K562 (cell line): ENCODE results near the gene MET. TPM values are rescaled to one million over a fixed set of nuclear protein-coding genes. Genes with fewer than 3 reads are reported as not detected.
A peak's percentile ranks its signal among the peaks of the same experiment; 100 is the strongest.

ENCODE experiments used
- ATAC-seq: fragments of 200-7000 bp; cut with Tn5 transposase; 3 replicates; pipeline ENCODE4 v1.9.1; 2020; ENCODE audit warnings: moderate library complexity
- BruUV-seq: library from RNA; stranded (reverse); fragments of 400-500 nt; replicated peaks from 2 replicates; lab custom pipeline; 2021; lab: Mats Ljungman, UMichigan
- CTCF ChIA-PET: fragments of 300-600 bp; formaldehyde crosslinking; extraction: SDS; loops from one replicate; lab custom pipeline; 2021; ENCODE audit warnings: low intra/inter-chr PET ratio; lab: Yijun Ruan, JAX
- POLR2A ChIA-PET: fragments of 300-600, 350-650 bp; sonication (Branson Sonifier 250); formaldehyde crosslinking; extraction: SDS; loops from one replicate; lab custom pipeline; 2021; ENCODE audit warnings: antibody characterized with exemption, inconsistent platforms; lab: Yijun Ruan, JAX
- DNase-seq, 4 experiments: peaks; one replicate each; pipeline versions ENCODE4 v3.0.0 to v3.0.0-alpha.2; 2011 to 2018; ENCODE audit warnings: low spot score in 3 of 4, mixed read lengths in 3 of 4; ENCODE audit errors: extremely low read depth in 1 of 4
- FAIRE-seq: peaks from 2 replicates; lab custom pipeline; 2011; peaks lifted over from hg19 to GRCh38; lab: Jason Lieb, UNC
- H2AFZ ChIP-seq: 2 replicates; pipeline ENCODE4 v1.6.0; 2011; ENCODE audit warnings: low read depth, low read length, control low read depth, inconsistent platforms
- H3K27ac ChIP-seq: fragments of 200-600 bp; 3 replicates; pipeline ENCODE4 v1.8.0; 2011; ENCODE audit warnings: low read depth, mild to moderate bottlenecking, control low read depth, inconsistent platforms, low read length, moderate library complexity, mixed read lengths; ENCODE audit errors: extremely low read depth
- H3K27me3 ChIP-seq, 2 experiments: fragments of 300-600 bp in 1 of 2; 2 replicates in 1 of 2; 3 replicates in 1 of 2; pipeline versions ENCODE4 v1.6.0 to v1.8.0; 2011; ENCODE audit warnings: inconsistent platforms in 2 of 2, low read length in 2 of 2, mild to moderate bottlenecking in 1 of 2, mixed read lengths in 1 of 2, moderate library complexity in 1 of 2; ENCODE audit not compliant: control insufficient read depth in 2 of 2, insufficient read depth in 2 of 2
- H3K36me3 ChIP-seq: fragments of 300-600 bp; 3 replicates; pipeline ENCODE4 v1.8.0; 2011; ENCODE audit warnings: mild to moderate bottlenecking, low read length, inconsistent platforms; ENCODE audit not compliant: control insufficient read depth, insufficient read depth
- H3K4me1 ChIP-seq, 2 experiments: fragments of 200-600 bp in 1 of 2; replicated peaks in 1 of 2; 2 replicates in 1 of 2; 3 replicates in 1 of 2; pipeline versions ENCODE4 v1.5.1 to v1.8.0; 2011; ENCODE audit warnings: inconsistent platforms in 2 of 2, low read length in 2 of 2, mild to moderate bottlenecking in 1 of 2, mixed read lengths in 1 of 2, moderate library complexity in 1 of 2; ENCODE audit not compliant: control insufficient read depth in 2 of 2, insufficient read depth in 2 of 2
- H3K4me2 ChIP-seq: 2 replicates; pipeline ENCODE4 v1.6.1; 2011; ENCODE audit warnings: low read length, control low read depth, inconsistent platforms, mixed read lengths; ENCODE audit not compliant: insufficient read depth
- H3K4me3 ChIP-seq: fragments of 200-600 bp; sonication (generic), shearing (Covaris generic); 2 replicates; pipeline ENCODE4 v1.5.1; 2016; ENCODE audit warnings: control low read depth, inconsistent platforms
- H3K79me2 ChIP-seq: fragments of 200-600 bp; 3 replicates; pipeline ENCODE4 v1.8.0; 2011; ENCODE audit warnings: low read length, inconsistent platforms; ENCODE audit not compliant: control insufficient read depth, insufficient read depth
- H3K9ac ChIP-seq, 2 experiments: 2 replicates each; pipeline versions ENCODE4 v1.6.0 to v1.6.1; 2011; ENCODE audit warnings: low read depth in 2 of 2, low read length in 2 of 2, control low read depth in 1 of 2, inconsistent platforms in 1 of 2, mild to moderate bottlenecking in 1 of 2, mixed read lengths in 1 of 2; ENCODE audit not compliant: insufficient read depth in 1 of 2
- H3K9me1 ChIP-seq: one replicate; pipeline ENCODE4 v1.6.0; 2011; ENCODE audit warnings: inconsistent platforms, mild to moderate bottlenecking, low read length, moderate library complexity; ENCODE audit not compliant: control insufficient read depth, insufficient read depth
- H3K9me3 ChIP-seq: replicated peaks from 2 replicates; pipeline ENCODE4 v1.5.1; 2011; ENCODE audit warnings: low read depth, low read length, inconsistent platforms; ENCODE audit not compliant: control insufficient read depth, insufficient read depth
- H4K20me1 ChIP-seq: replicated peaks from 2 replicates; pipeline ENCODE4 v1.6.1; 2011; ENCODE audit warnings: low read length, inconsistent platforms, mixed read lengths; ENCODE audit not compliant: control insufficient read depth, insufficient read depth
- E2F8 ChIP-seq: fragments of 450-650 bp; IDR thresholded peaks from 2 replicates; pipeline ENCODE4 v1.7.1; 2018; ENCODE audit warnings: mild to moderate bottlenecking, low read depth; ENCODE audit not compliant: partially characterized antibody
- ETV6 ChIP-seq, 3 experiments: fragments of 150-350 bp in 1 of 3; sonication (generic) in 1 of 3; formaldehyde crosslinking in 1 of 3; IDR thresholded peaks; 2 replicates each; pipeline versions ENCODE4 v1.6.1 to v1.8.0; 2014 to 2022; ENCODE audit warnings: borderline replicate concordance in 2 of 3, low read depth in 2 of 3, antibody characterized with exemption in 1 of 3, low read length in 1 of 3, mild to moderate bottlenecking in 1 of 3, missing genetic modification reagents in 1 of 3
- FOXP4 ChIP-seq: sonication (generic); formaldehyde crosslinking; IDR thresholded peaks from 2 replicates; pipeline ENCODE4 v1.8.0; 2022; ENCODE audit warnings: mild to moderate bottlenecking, missing genetic modification reagents, borderline replicate concordance
- HDAC6 ChIP-seq: IDR thresholded peaks from 2 replicates; pipeline ENCODE4 v1.6.1; 2012; ENCODE audit warnings: low read depth, mild to moderate bottlenecking, control low read depth, inconsistent platforms, low read length, moderate library complexity
- HEY1 ChIP-seq: fragments of 250-450 bp; sonication (Bioruptor Pico); IDR thresholded peaks from 2 replicates; pipeline ENCODE4 v1.5.0; 2020; ENCODE audit warnings: mild to moderate bottlenecking, moderate library complexity, borderline replicate concordance
- LCOR ChIP-seq: sonication (generic); formaldehyde crosslinking; IDR thresholded peaks from 2 replicates; pipeline ENCODE4 v1.8.0; 2022; ENCODE audit warnings: mild to moderate bottlenecking, missing genetic modification reagents
- POLR2AphosphoS2 ChIP-seq: IDR thresholded peaks from 2 replicates; pipeline ENCODE4 v1.6.1; 2012; ENCODE audit warnings: low read length, improper control_type of control experiment
- TAF1 ChIP-seq: IDR thresholded peaks from 2 replicates; pipeline ENCODE4 v1.6.1; 2011; ENCODE audit warnings: mild to moderate bottlenecking, low read length, moderate library complexity; ENCODE audit not compliant: insufficient read depth, control insufficient read depth, severe bottlenecking; ENCODE audit errors: extremely low read depth
- ZNF140 ChIP-seq: fragments of 250-450 bp; sonication (Bioruptor Pico); IDR thresholded peaks from 2 replicates; pipeline ENCODE4 v1.8.0; 2021; ENCODE audit warnings: moderate library complexity, mild to moderate bottlenecking, inconsistent platforms
- ZNF449 ChIP-seq: fragments of 250-450 bp; sonication (Bioruptor Pico); IDR thresholded peaks from 2 replicates; pipeline ENCODE4 v1.8.0; 2022; ENCODE audit warnings: moderate library complexity, mild to moderate bottlenecking, inconsistent platforms
- ZNF644 ChIP-seq: fragments of 200-800 bp; sonication (Bioruptor generic); IDR thresholded peaks from 2 replicates; pipeline ENCODE4 v1.6.1; 2016; ENCODE audit warnings: low read depth, missing genetic modification characterization, missing compliant biosample characterization
- ZNF668 ChIP-seq: fragments of 250-450 bp; sonication (Bioruptor Pico); IDR thresholded peaks from 2 replicates; pipeline ENCODE4 v1.8.0; 2022; ENCODE audit warnings: mild to moderate bottlenecking, inconsistent platforms
- WGBS: fragments of 100-300 bp; shearing (Covaris generic); methylation state at CpG from one replicate; pipeline ENCODE4 v1.1.6; 2016; ENCODE audit warnings: low coverage, mixed read lengths; ENCODE audit not compliant: insufficient coverage; ENCODE audit errors: missing lambda C conversion rate; 5-methylcytosine and 5-hydroxymethylcytosine counted together
- in situ Hi-C: fragments of 300-500 bp; cut with MboI; formaldehyde crosslinking; loops from 4 replicates; pipeline ENCODE4 v1.15.0; 2018; ENCODE audit warnings: inconsistent platforms, mixed read lengths
- intact Hi-C: fragments of 100-400 bp; cut with micrococcal nuclease; formaldehyde crosslinking; loops from 2 replicates; pipeline ENCODE4 v1.14.2; 2022
- polyA plus RNA-seq, 8 experiments: library from polyadenylated mRNA; depleted of rRNA in 4 of 8; stranded (reverse) in 5 of 8; unstranded in 3 of 8; fragments of >200 nt; fragmentation: Nextera tagmentation in 2 of 8; fragmentation: Illumina TruSeq in 1 of 8; extraction: Ambion mirVana in 2 of 8; extraction: Trizol in 1 of 8; gene quantifications; 2 replicates each; pipeline versions ENCODE4 v1.2.1 to v1.2.3, GENCODE V29; 2011 to 2014; ENCODE audit warnings: inconsistent platforms in 1 of 8, missing spikeins in 1 of 8
- total RNA-seq, 7 experiments: library from RNA; depleted of rRNA in 6 of 7; stranded (reverse); fragments of >200 nt in 6 of 7; fragmentation: Illumina TruSeq in 2 of 7; extraction: Trizol in 2 of 7; gene quantifications; 2 replicates each; pipeline versions ENCODE4 v1.2.1 to v1.2.3, GENCODE V29; 2011 to 2021; ENCODE audit warnings: low replicate concordance in 1 of 7

Gene MET
- total and polyA plus RNA-seq, 9 of the 15 experiments (the other 6 are each of a cell fraction or from before 2014, with no cell fraction given) = 0.84 to 2.4 (median 1.1) TPM

- no peak overlapping the region for H3K9ac ChIP-seq
- H3K27ac ChIP-seq = no peak overlapping the region
- intact Hi-C loops (no loop called here), in situ Hi-C loops (no loop called here)
- no peak for FAIRE-seq
- ChIA-PET CTCF (no interaction called here), POLR2A (interaction anchor here (1.0 to 1.8 kb wide), 2 partner anchors 9 to 18 kb away, joined by 3 to 7 read pairs; no protein-coding TSS in a partner anchor)
- 5% methylated on average over 1 of the region's 1 CpG for WGBS
- no TSS peak for BruUV-seq
- no peak overlapping the region for H3K4me3 ChIP-seq
- no peaks in the 10 kb centered on the region for H3K9me3 ChIP-seq
- H3K4me1 ChIP-seq = no peaks in the 10 kb centered on the region
- H3K36me3 ChIP-seq = no peaks in the 10 kb centered on the region
- no peaks in the 10 kb centered on the region for H3K9me1 ChIP-seq
- H3K4me2 ChIP-seq = no peak overlapping the region
- 0 out of 3 replicates have a peak, but pooled peaks have one; percentile 29 for ATAC-seq
- no peak for DNase-seq
- no peaks in the 10 kb centered on the region for H4K20me1 ChIP-seq
- H2AFZ ChIP-seq = no peak overlapping the region
- H3K27me3 ChIP-seq = peaks cover 2 to 10% of the 10 kb centered on the region in 2 experiments; a peak in 2 of 5 replicates
- H3K79me2 ChIP-seq = no peaks in the 10 kb centered on the region
- no peak for TF ChIP-seq ZNF140 (CRISPR knock-in tag)
- TF ChIP-seq ETV6 (IDR thresholded peaks at IDR 0.05; ENCODE audit: borderline replicate concordance in 1 of 2, low read depth in 2 of 2, low read length in 1 of 2) = no peak
- TF ChIP-seq ETV6 (CRISPR knock-in tag; IDR thresholded peaks at IDR 0.05; ENCODE audit: borderline replicate concordance) = no peak
- TF ChIP-seq ZNF644 (tag) = no peak
- TF ChIP-seq FOXP4 = no peak
- TF ChIP-seq LCOR = no peak
- no peak for TF ChIP-seq POLR2AphosphoS2
- no peak for TF ChIP-seq E2F8
- no peak for TF ChIP-seq HDAC6
- no peak for TF ChIP-seq ZNF668 (CRISPR knock-in tag)
- no peak for TF ChIP-seq HEY1
- no peak for TF ChIP-seq TAF1
- TF ChIP-seq ZNF449 (CRISPR knock-in tag) = no peak
These were observed 109.0 kb downstream of the MET start for GRCh38 chr7:116780966-116781365.
